ENCODE data around the gene ARHGAP27.

DNA sequence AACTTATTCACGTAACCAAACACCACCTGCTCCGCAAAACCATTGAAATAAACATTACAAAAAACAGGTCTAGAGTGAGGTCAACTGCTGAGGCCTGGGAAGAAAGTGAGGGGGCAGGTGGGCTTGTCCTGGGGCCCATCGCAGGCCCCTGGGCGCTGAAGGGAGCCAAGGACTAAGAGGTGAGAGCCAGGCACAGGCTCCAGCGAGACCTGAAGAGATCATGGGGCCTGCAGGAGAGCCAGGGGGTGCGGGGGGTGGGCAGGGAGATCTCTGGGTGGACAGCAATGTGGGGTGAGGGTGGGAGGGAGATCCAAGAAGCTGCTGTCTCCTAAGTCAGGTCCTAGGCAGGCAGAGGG is 7.9 kb downstream of the ARHGAP27 start:
- TF ChIP-seq POLR2A (IDR thresholded peaks at IDR 0.05; ENCODE audit: low read length) (no peak), GATA1 (IDR thresholded peaks at IDR 0.05; ENCODE audit: low read depth, low read length) (no peak)
